ENCODE results near the gene KCNQ5.

KCNQ5 gene

DNA sequence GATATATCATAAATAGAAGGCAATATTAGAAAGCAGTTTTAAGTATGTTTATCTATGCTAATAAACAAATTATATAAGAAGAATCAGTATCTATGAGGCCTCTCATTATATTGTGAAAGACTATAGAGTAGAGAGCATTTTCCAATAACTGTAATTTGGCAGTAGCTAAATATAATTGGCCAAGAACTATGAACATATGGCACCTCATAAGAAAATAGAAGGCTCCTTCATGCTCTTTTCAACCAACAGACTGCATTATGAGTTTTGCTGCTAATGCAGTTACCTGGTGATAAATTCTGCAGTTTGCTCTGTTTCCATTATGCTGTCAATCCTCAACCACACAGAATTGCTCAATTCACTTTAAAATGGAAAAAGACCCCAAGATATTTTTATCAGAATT lies 382.4 kb downstream of the KCNQ5 start:
- TF ChIP-seq, protein P1, sequence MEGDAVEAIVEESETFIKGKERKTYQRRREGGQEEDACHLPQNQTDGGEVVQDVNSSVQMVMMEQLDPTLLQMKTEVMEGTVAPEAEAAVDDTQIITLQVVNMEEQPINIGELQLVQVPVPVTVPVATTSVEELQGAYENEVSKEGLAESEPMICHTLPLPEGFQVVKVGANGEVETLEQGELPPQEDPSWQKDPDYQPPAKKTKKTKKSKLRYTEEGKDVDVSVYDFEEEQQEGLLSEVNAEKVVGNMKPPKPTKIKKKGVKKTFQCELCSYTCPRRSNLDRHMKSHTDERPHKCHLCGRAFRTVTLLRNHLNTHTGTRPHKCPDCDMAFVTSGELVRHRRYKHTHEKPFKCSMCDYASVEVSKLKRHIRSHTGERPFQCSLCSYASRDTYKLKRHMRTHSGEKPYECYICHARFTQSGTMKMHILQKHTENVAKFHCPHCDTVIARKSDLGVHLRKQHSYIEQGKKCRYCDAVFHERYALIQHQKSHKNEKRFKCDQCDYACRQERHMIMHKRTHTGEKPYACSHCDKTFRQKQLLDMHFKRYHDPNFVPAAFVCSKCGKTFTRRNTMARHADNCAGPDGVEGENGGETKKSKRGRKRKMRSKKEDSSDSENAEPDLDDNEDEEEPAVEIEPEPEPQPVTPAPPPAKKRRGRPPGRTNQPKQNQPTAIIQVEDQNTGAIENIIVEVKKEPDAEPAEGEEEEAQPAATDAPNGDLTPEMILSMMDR (IDR thresholded peaks at IDR 0.05) = no peak
- Histone ChIP-seq H3K4me1 (no peaks in the 10 kb centered on the region), H3K4me3 (no peak overlapping the region), H3K36me3 (no peaks in the 10 kb centered on the region), H3K27ac (no peak overlapping the region), H3K9me3 (no peaks in the 10 kb centered on the region), H3K27me3 (no peaks in the 10 kb centered on the region)
- intact Hi-C loops (cut with DNase I; ENCODE audit: low total_unique reads) = no loop called here
- DNase-seq = no peak

DNA sequence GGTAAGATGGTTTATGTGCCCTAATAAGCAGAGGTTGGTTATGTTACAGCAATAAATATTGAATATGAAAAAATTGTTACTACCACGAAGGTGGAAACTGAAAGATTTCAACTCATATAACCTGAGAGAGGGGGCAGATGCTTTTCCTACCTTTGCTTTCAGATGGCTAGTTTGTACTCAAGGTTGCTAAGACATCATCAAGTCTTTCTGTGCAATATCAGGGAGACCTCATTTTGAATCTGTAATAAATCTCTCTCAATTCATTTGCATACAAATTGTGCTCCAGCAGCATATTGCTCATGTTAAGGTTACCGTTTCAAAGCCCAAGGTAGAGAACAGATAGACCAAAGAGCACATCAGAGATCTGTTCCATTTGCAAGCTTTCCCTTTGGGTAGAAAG lies 383.0 kb downstream of the KCNQ5 start:
- TF ChIP-seq, protein P1 (IDR thresholded peaks at IDR 0.05) = no peak
- Histone ChIP-seq H3K9me3 (no peaks in the 10 kb centered on the region), H3K4me3 (no peak overlapping the region), H3K36me3 (no peaks in the 10 kb centered on the region), H3K4me1 (no peaks in the 10 kb centered on the region), H3K27ac (no peak overlapping the region), H3K27me3 (no peaks in the 10 kb centered on the region)
- DNase-seq = no peak
- intact Hi-C loops (cut with DNase I; ENCODE audit: low total_unique reads) = no loop called here

DNA sequence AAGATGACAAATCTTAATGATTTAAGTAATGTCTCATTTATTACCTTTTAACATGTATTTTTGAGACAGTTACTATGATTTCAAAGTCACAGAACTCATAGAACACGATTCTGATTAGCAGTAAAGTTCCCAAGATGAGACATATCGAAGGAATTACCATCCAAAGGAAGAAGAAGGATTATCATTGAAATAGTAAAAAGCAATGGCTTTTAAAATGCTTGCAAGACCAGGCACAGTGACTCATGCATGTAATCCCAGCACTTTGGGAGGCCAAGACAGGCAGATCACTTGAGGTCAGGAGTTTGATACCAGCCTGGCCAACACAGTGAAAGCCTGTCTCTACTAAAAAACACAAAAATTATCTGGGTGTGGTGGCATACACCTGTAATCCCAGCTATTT lies 384.3 kb downstream of the KCNQ5 start:
- Histone ChIP-seq H3K9me3 (no peaks in the 10 kb centered on the region), H3K4me1 (no peaks in the 10 kb centered on the region), H3K4me3 (no peak overlapping the region), H3K36me3 (no peaks in the 10 kb centered on the region), H3K27ac (no peak overlapping the region), H3K27me3 (no peaks in the 10 kb centered on the region)
- DNase-seq = no peak
- intact Hi-C loops (cut with DNase I; ENCODE audit: low total_unique reads) = no loop called here
- TF ChIP-seq, protein P1 (IDR thresholded peaks at IDR 0.05) = no peak

DNA sequence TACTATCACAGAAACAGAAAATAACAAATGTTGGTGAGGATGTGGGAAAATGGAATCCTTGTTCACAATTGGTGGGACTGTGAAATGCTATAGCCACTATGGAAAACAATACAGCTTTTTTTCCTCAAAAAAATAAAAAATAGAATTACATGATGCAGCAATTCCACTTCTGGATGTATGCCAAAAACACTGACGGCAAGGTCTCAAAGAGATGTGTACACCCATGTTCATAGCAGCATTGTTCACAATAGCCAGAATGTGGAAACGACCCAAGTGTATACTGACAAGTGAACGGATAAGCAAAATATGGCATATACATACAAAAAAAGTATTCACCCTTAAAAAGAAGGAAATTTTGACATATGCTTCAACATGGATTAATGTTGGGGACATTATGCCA lies 390.1 kb downstream of the KCNQ5 start:
- H3K27ac ChIP-seq = no peak overlapping the region
- no peaks in the 10 kb centered on the region for H3K4me1 ChIP-seq
- DNase-seq = no peak
- H3K36me3 ChIP-seq = no peaks in the 10 kb centered on the region
- H3K4me3 ChIP-seq = no peak overlapping the region
- H3K9me3 ChIP-seq = no peaks in the 10 kb centered on the region
- intact Hi-C loops (cut with DNase I; ENCODE audit: low total_unique reads) = no loop called here
- H3K27me3 ChIP-seq = no peaks in the 10 kb centered on the region
- TF ChIP-seq, protein P1 (IDR thresholded peaks at IDR 0.05) = no peak

DNA sequence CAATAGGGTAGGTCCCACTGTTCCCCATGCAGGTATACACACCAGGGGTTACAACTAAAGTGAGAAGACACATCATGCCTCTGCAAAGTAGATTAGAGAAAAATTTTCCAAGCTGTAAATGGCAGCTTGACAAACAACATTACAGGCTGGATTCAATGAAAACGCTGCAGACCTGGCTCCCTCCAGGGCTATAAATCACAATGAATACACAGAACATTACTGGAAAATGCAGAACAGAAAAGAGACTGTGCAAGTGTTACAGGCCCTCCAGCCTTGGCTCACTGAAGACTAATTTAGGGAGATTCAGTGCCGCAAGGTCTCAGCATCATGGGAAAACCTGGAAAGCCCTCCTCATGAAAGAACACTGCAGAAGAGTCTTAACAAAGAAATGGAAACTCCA lies 395.6 kb downstream of the KCNQ5 start:
- H3K9me3 ChIP-seq = no peaks in the 10 kb centered on the region
- DNase-seq = no peak
- H3K4me1 ChIP-seq = peaks cover 0 to 11% (median 0%) of the 10 kb centered on the region in 4 donors
- TF ChIP-seq, protein P1 (IDR thresholded peaks at IDR 0.05) = no peak
- H3K36me3 ChIP-seq = no peaks in the 10 kb centered on the region
- no peak overlapping the region for H3K27ac ChIP-seq
- intact Hi-C loops (cut with DNase I; ENCODE audit: low total_unique reads) = no loop called here
- H3K4me3 ChIP-seq = no peak overlapping the region
- no peaks in the 10 kb centered on the region for H3K27me3 ChIP-seq

DNA sequence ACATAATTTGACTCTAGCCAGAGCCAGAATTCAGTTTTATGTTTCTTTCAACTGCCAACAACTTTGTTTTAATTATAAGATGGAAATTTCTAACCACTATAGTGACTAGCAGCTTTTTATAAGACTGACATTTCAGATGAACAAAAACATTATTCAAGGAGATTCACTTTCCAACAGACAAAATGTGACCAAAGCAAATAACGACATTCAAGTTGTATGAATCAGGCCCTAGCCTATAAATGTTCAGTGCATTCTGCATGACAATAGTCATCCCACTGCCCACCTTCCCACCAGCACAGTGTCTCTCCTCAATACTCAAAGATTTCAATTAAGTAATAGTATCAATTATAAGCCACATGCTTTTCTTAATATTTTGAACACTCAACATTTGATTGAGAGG lies 402.7 kb downstream of the KCNQ5 start:
- Histone ChIP-seq H3K9me3 (no peaks in the 10 kb centered on the region), H3K36me3 (no peaks in the 10 kb centered on the region), H3K27me3 (no peaks in the 10 kb centered on the region), H3K27ac (no peak overlapping the region), H3K4me1 (no peaks in the 10 kb centered on the region), H3K4me3 (no peak overlapping the region)
- intact Hi-C loops (cut with DNase I; ENCODE audit: low total_unique reads) = no loop called here
- DNase-seq = no peak
- TF ChIP-seq, protein P1 (IDR thresholded peaks at IDR 0.05) = no peak
